H9 (cell line): ENCODE results near the gene GSG1L2. TPM values are rescaled to one million over a fixed set of nuclear protein-coding genes. Genes with fewer than 3 reads are reported as not detected.

Experiments
- DNase-seq: peaks from one replicate; pipeline ENCODE4 v3.0.0-alpha.2; 2017
- H2AFZ ChIP-seq: one replicate; pipeline ENCODE4 v1.6.1; 2013; ENCODE audit warnings: mild to moderate bottlenecking, low read length, control low read depth, moderate library complexity
- H2AK5ac ChIP-seq: 2 replicates; pipeline ENCODE4 v1.6.1; 2013; ENCODE audit warnings: low read length, control low read depth, mixed read lengths; ENCODE audit not compliant: insufficient read length
- H2BK120ac ChIP-seq: one replicate; pipeline ENCODE4 v1.6.1; 2013; ENCODE audit warnings: low read depth, mild to moderate bottlenecking, low read length, control low read depth, inconsistent platforms; ENCODE audit not compliant: poor library complexity, severe bottlenecking
- H2BK12ac ChIP-seq: 2 replicates; pipeline ENCODE4 v1.6.1; 2013; ENCODE audit warnings: low read length, control low read depth, mixed read lengths, low read depth; ENCODE audit not compliant: insufficient read length
- H2BK15ac ChIP-seq: 2 replicates; pipeline ENCODE4 v1.6.1; 2013; ENCODE audit warnings: low read depth, low read length, control low read depth
- H2BK20ac ChIP-seq: one replicate; pipeline ENCODE4 v1.6.1; 2013; ENCODE audit warnings: low read depth, mild to moderate bottlenecking, low read length, control low read depth, inconsistent platforms; ENCODE audit not compliant: poor library complexity, severe bottlenecking
- H2BK5ac ChIP-seq: 2 replicates; pipeline ENCODE4 v1.6.1; 2013; ENCODE audit warnings: low read length, control low read depth, mixed read lengths; ENCODE audit not compliant: insufficient read length
- H3K14ac ChIP-seq: 2 replicates; pipeline ENCODE4 v1.6.1; 2013; ENCODE audit warnings: low read length, control low read depth; ENCODE audit not compliant: insufficient read depth
- H3K18ac ChIP-seq: 2 replicates; pipeline ENCODE4 v1.6.1; 2013; ENCODE audit warnings: low read depth, mild to moderate bottlenecking, mixed read lengths, low read length, control low read depth; ENCODE audit not compliant: insufficient read length
- H3K23ac ChIP-seq: 2 replicates; pipeline ENCODE4 v1.6.1; 2013; ENCODE audit warnings: low read length, control low read depth, mixed read lengths, low read depth; ENCODE audit not compliant: insufficient read length
- H3K23me2 ChIP-seq: 2 replicates; pipeline ENCODE4 v1.6.1; 2013; ENCODE audit warnings: low read depth, mild to moderate bottlenecking, mixed read lengths, low read length, control low read depth; ENCODE audit not compliant: insufficient read length, poor library complexity, severe bottlenecking
- H3K27ac ChIP-seq: 2 replicates; pipeline ENCODE4 v1.5.1; 2013; ENCODE audit warnings: low read length, control low read depth, mixed read lengths, low read depth; ENCODE audit not compliant: insufficient read length
- H3K27me3 ChIP-seq: 2 replicates; pipeline ENCODE4 v1.6.1; 2013; ENCODE audit warnings: low read length, control low read depth, inconsistent platforms; ENCODE audit not compliant: insufficient read depth
- H3K4ac ChIP-seq: 2 replicates; pipeline ENCODE4 v1.6.1; 2013; ENCODE audit warnings: low read depth, mild to moderate bottlenecking, control low read depth, inconsistent platforms, low read length, moderate library complexity
- H3K4me1 ChIP-seq: 2 replicates; pipeline ENCODE4 v1.6.1; 2013; ENCODE audit warnings: low read length, control low read depth, inconsistent platforms; ENCODE audit not compliant: insufficient read depth
- H3K4me2 ChIP-seq: 2 replicates; pipeline ENCODE4 v1.6.1; 2013; ENCODE audit warnings: low read length, control low read depth, mixed read lengths; ENCODE audit not compliant: insufficient read length, insufficient read depth
- H3K56ac ChIP-seq: 2 replicates; pipeline ENCODE4 v1.6.1; 2013; ENCODE audit warnings: low read depth, mild to moderate bottlenecking, mixed read lengths, low read length, control low read depth; ENCODE audit not compliant: insufficient read length
- H3K79me1 ChIP-seq: 2 replicates; pipeline ENCODE4 v1.6.1; 2013; ENCODE audit warnings: low read depth, mild to moderate bottlenecking, moderate library complexity, low read length, control low read depth, inconsistent platforms; ENCODE audit not compliant: insufficient read depth, poor library complexity, severe bottlenecking
- H3K79me2 ChIP-seq: 2 replicates; pipeline ENCODE4 v1.6.1; 2013; ENCODE audit warnings: low read length, control low read depth, inconsistent platforms; ENCODE audit not compliant: insufficient read depth
- H3K9ac ChIP-seq: 2 replicates; pipeline ENCODE4 v1.6.1; 2013; ENCODE audit warnings: low read length, control low read depth, mixed read lengths; ENCODE audit not compliant: insufficient read length; ENCODE audit errors: extremely low read depth
- H3K9me3 ChIP-seq: one replicate; pipeline ENCODE4 v1.6.1; 2013; ENCODE audit warnings: low read depth, low read length, inconsistent platforms; ENCODE audit not compliant: control insufficient read depth
- H3T11ph ChIP-seq: one replicate; pipeline ENCODE4 v1.6.1; 2013; ENCODE audit warnings: mild to moderate bottlenecking, low read length, control low read depth, inconsistent platforms
- H4K20me1 ChIP-seq: one replicate; pipeline ENCODE4 v1.6.1; 2013; ENCODE audit not compliant: control insufficient read depth, insufficient read length, insufficient read depth
- H4K5ac ChIP-seq: 2 replicates; pipeline ENCODE4 v1.6.1; 2013; ENCODE audit warnings: low read depth, mild to moderate bottlenecking, mixed read lengths, low read length, control low read depth; ENCODE audit not compliant: insufficient read length
- H4K8ac ChIP-seq: replicated peaks from 2 replicates; pipeline ENCODE4 v1.6.1; 2013; ENCODE audit warnings: low read length, control low read depth, mixed read lengths, low read depth; ENCODE audit not compliant: insufficient read length
- H4K91ac ChIP-seq: 2 replicates; pipeline ENCODE4 v1.6.1; 2013; ENCODE audit warnings: low read depth, mild to moderate bottlenecking, moderate library complexity, mixed read lengths, low read length, control low read depth; ENCODE audit not compliant: insufficient read length
- H3K27ac Mint-ChIP-seq, 3 experiments: 2 replicates in 2 of 3; 3 replicates in 1 of 3; pipeline ENCODE4 v1.8.0; 2020 to 2021; ENCODE audit warnings: mixed read lengths in 3 of 3, mild to moderate bottlenecking in 1 of 3, moderate library complexity in 1 of 3
- H3K27me3 Mint-ChIP-seq: 2 replicates; pipeline ENCODE4 v1.8.0; 2021; ENCODE audit warnings: low read depth, mild to moderate bottlenecking, moderate library complexity, mixed read lengths
- H3K36me3 Mint-ChIP-seq, 3 experiments: 2 replicates in 2 of 3; 3 replicates in 1 of 3; pipeline ENCODE4 v1.8.0; 2020 to 2021; ENCODE audit warnings: low read depth in 3 of 3, mixed read lengths in 3 of 3; ENCODE audit not compliant: insufficient read depth in 1 of 3
- H3K4me1 Mint-ChIP-seq, 2 experiments: 2 replicates each; pipeline ENCODE4 v1.8.0; 2020; ENCODE audit warnings: mixed read lengths in 2 of 2
- H3K4me3 Mint-ChIP-seq, 2 experiments: 2 replicates in 1 of 2; 3 replicates in 1 of 2; pipeline ENCODE4 v1.8.0; 2020 to 2021; ENCODE audit warnings: mild to moderate bottlenecking in 2 of 2, mixed read lengths in 2 of 2, moderate library complexity in 1 of 2
- H3K9me3 Mint-ChIP-seq, 2 experiments: 2 replicates in 1 of 2; 3 replicates in 1 of 2; pipeline ENCODE4 v1.8.0; 2020; ENCODE audit warnings: mild to moderate bottlenecking in 2 of 2, mixed read lengths in 2 of 2, moderate library complexity in 1 of 2
- WGBS: extraction: QIAGEN DNeasy Blood & Tissue Kit; methylation state at CpG from one replicate; pipeline ENCODE4 v1.1.7; 2013; ENCODE audit warnings: missing lambda C conversion rate, low lambda C conversion rate, mixed read lengths; ENCODE audit not compliant: insufficient read length; ENCODE audit errors: extremely low coverage; 5-methylcytosine and 5-hydroxymethylcytosine counted together
- total RNA-seq: library from RNA; stranded (reverse); gene quantifications from 2 replicates; pipeline ENCODE4 v1.2.1, GENCODE V29; 2021
- TF ChIP-seq, protein P1 (sequence below): fragments of 200-600 bp; sonication (generic); conservative IDR thresholded peaks from 3 replicates; pipeline ENCODE4 v1.8.0; 2021; ENCODE audit warnings: antibody characterized with exemption, mild to moderate bottlenecking

GSG1L2 gene
- total RNA-seq, 1 experiment from 2014 or later = not detected

DNA sequence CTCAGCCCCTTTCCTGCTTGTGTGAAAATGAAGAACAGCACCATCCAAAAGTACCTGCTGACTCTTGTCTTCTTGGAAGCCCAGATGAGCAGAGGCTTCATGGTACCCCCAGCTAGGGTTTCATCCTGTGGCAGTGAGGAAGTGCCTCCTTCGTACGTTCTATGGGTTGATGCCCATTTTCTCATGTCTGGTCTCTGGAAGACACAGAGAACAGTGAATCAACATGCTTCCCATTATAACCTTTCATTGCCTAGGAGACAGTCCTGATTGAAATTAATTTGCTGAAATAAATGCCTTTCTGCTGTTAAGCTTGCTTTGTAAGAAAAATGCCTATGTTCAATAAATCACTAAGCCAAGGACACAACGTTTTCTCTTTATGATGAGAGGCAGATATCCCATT lies 46.7 kb upstream of the GSG1L2 start:
- no peaks in the 10 kb centered on the region for H3K23me2 ChIP-seq
- H2AK5ac ChIP-seq = no peak overlapping the region
- no peaks in the 10 kb centered on the region; a peak in 1 of 7 replicates for H3K36me3 Mint-ChIP-seq
- H2AFZ ChIP-seq = no peak overlapping the region
- no peak overlapping the region for H2BK20ac ChIP-seq
- no peak overlapping the region for H3T11ph ChIP-seq
- WGBS = no CpG with 5 or more reads among the region's 3 CpGs
- peaks cover 0 to 3% of the 10 kb centered on the region in 2 experiments; a peak in 1 of 5 replicates for H3K9me3 Mint-ChIP-seq
- peaks cover 7% of the 10 kb centered on the region for H3K27me3 Mint-ChIP-seq
- H3K4me2 ChIP-seq = no peak overlapping the region
- no peak overlapping the region for H3K14ac ChIP-seq
- H3K4ac ChIP-seq = no peak overlapping the region
- H3K79me2 ChIP-seq = no peaks in the 10 kb centered on the region
- no peak overlapping the region for H3K9ac ChIP-seq
- H2BK5ac ChIP-seq = no peak overlapping the region
- H3K27ac Mint-ChIP-seq = no peak overlapping the region
- no peaks in the 10 kb centered on the region for H4K20me1 ChIP-seq
- no peaks in the 10 kb centered on the region for H3K27me3 ChIP-seq
- no peak overlapping the region for H3K4me3 Mint-ChIP-seq
- H3K27ac ChIP-seq = no peak overlapping the region
- no peak overlapping the region for H2BK120ac ChIP-seq
- no peaks in the 10 kb centered on the region for H3K79me1 ChIP-seq
- no peak for DNase-seq
- no peaks in the 10 kb centered on the region for H3K4me1 ChIP-seq
- H3K4me1 Mint-ChIP-seq = no peaks in the 10 kb centered on the region
- H3K56ac ChIP-seq = no peak overlapping the region
- H4K5ac ChIP-seq = no peak overlapping the region
- H3K18ac ChIP-seq = no peak overlapping the region
- no peak overlapping the region for H3K23ac ChIP-seq
- H3K9me3 ChIP-seq = no peaks in the 10 kb centered on the region
- no peak overlapping the region for H4K91ac ChIP-seq
- H4K8ac ChIP-seq = no peak overlapping the region
- H2BK12ac ChIP-seq = no peak overlapping the region
- H2BK15ac ChIP-seq = no peak overlapping the region
- TF ChIP-seq, protein P1, sequence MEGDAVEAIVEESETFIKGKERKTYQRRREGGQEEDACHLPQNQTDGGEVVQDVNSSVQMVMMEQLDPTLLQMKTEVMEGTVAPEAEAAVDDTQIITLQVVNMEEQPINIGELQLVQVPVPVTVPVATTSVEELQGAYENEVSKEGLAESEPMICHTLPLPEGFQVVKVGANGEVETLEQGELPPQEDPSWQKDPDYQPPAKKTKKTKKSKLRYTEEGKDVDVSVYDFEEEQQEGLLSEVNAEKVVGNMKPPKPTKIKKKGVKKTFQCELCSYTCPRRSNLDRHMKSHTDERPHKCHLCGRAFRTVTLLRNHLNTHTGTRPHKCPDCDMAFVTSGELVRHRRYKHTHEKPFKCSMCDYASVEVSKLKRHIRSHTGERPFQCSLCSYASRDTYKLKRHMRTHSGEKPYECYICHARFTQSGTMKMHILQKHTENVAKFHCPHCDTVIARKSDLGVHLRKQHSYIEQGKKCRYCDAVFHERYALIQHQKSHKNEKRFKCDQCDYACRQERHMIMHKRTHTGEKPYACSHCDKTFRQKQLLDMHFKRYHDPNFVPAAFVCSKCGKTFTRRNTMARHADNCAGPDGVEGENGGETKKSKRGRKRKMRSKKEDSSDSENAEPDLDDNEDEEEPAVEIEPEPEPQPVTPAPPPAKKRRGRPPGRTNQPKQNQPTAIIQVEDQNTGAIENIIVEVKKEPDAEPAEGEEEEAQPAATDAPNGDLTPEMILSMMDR = no peak
